Breast epithelium (tissue), 4 donors: ENCODE measurements around the gene MAST1. TPM values are rescaled to one million over a fixed set of nuclear protein-coding genes. Genes with fewer than 3 reads are reported as not detected.

Experiments
- DNase-seq, 2 donors: peaks; one replicate each; pipeline ENCODE4 v3.0.0-alpha.2; 2019; ENCODE audit warnings: low spot score in 2 of 2
- H3K27ac ChIP-seq, 2 donors: fragments of 200-600 bp; sonication (generic) in 1 of 2; one replicate each; pipeline ENCODE4 v1.5.1; 2016 to 2019; ENCODE audit warnings: mild to moderate bottlenecking in 1 of 2
- H3K27me3 ChIP-seq, 2 donors: fragments of 200-600 bp; sonication (generic) in 1 of 2; one replicate each; pipeline versions ENCODE4 v1.5.1 to v1.6.0; 2017 to 2019; ENCODE audit warnings: control low read depth in 1 of 2, mild to moderate bottlenecking in 1 of 2
- H3K36me3 ChIP-seq: fragments of 200-600 bp; one replicate; pipeline ENCODE4 v1.5.1; 2019
- H3K4me1 ChIP-seq, 2 donors: fragments of 200-600 bp; sonication (generic); one replicate each; pipeline ENCODE4 v1.5.1; 2016 to 2019; ENCODE audit warnings: control low read depth in 1 of 2
- H3K4me3 ChIP-seq, 3 donors: fragments of 200-600 bp; sonication (generic); 1 replicate in 2 of 3; 2 replicates in 1 of 3; pipeline ENCODE4 v1.5.1; 2016 to 2019; ENCODE audit warnings: mild to moderate bottlenecking in 3 of 3, moderate library complexity in 2 of 3
- H3K9me3 ChIP-seq, 2 donors: fragments of 200-600 bp; sonication (generic) in 1 of 2; one replicate each; pipeline ENCODE4 v1.5.1; 2016 to 2019; ENCODE audit warnings: control low read depth in 1 of 2
- POLR2A ChIP-seq: fragments of 450-650 bp; IDR thresholded peaks from one replicate; pipeline ENCODE4 v1.6.1; 2016; ENCODE audit warnings: antibody characterized with exemption, mild to moderate bottlenecking, moderate library complexity
- POLR2AphosphoS5 ChIP-seq, 3 donors: sonication (generic); formaldehyde crosslinking; IDR thresholded peaks; one replicate each; pipeline ENCODE4 v1.6.1; 2017; ENCODE audit warnings: antibody characterized with exemption in 3 of 3
- intact Hi-C: fragments of 100-400 bp; cut with DNase I; formaldehyde crosslinking; loops from one replicate; pipeline ENCODE4 v1.15.1; 2023; ENCODE audit warnings: low total_unique reads
- total RNA-seq, 3 donors: library from RNA; depleted of rRNA; stranded (reverse); fragments of >200 nt; gene quantifications; one replicate each; pipeline ENCODE4 v1.1.0, GENCODE V29; 2016
- TF ChIP-seq, protein P1 (sequence below), 3 donors: fragments of 450-650 bp; IDR thresholded peaks; one replicate each; pipeline ENCODE4 v1.5.1; 2016 to 2017; ENCODE audit warnings: antibody characterized with exemption in 3 of 3, mild to moderate bottlenecking in 3 of 3, moderate library complexity in 3 of 3

The MAST1 gene
- total RNA-seq, 3 donors from 2014 or later, result 0.88 TPM; not detected in 2

DNA sequence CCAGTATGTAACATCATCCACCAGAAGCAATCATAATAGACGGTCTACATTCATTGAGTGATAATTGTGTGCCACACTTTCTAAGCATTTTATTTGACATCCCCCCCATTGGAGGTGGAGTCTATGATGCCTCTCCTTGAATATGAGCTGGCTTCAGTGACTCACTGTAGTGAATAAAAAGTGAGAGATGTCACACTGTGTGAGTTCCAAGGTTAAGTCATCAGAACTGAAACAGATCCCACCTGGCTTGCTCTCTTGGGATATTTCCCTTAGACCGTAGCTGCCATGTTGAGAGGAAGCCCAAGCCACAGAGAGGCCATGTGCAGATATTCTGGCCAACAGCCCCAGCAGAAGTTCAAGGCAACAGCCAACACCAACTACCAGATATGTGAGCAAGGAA lies 16.6 kb upstream of the MAST1 start:
- Histone ChIP-seq H3K4me1 (no peaks in the 10 kb centered on the region), H3K9me3 (no peaks in the 10 kb centered on the region), H3K27ac (no peak overlapping the region), H3K36me3 (no peaks in the 10 kb centered on the region), H3K4me3 (no peak overlapping the region), H3K27me3 (peaks cover 5 to 32% of the 10 kb centered on the region in 2 donors)
- intact Hi-C loops, result no loop called here
- TF ChIP-seq POLR2AphosphoS5 (IDR thresholded peaks at IDR 0.05) (no peak), POLR2A (no peak)
- TF ChIP-seq, protein P1, sequence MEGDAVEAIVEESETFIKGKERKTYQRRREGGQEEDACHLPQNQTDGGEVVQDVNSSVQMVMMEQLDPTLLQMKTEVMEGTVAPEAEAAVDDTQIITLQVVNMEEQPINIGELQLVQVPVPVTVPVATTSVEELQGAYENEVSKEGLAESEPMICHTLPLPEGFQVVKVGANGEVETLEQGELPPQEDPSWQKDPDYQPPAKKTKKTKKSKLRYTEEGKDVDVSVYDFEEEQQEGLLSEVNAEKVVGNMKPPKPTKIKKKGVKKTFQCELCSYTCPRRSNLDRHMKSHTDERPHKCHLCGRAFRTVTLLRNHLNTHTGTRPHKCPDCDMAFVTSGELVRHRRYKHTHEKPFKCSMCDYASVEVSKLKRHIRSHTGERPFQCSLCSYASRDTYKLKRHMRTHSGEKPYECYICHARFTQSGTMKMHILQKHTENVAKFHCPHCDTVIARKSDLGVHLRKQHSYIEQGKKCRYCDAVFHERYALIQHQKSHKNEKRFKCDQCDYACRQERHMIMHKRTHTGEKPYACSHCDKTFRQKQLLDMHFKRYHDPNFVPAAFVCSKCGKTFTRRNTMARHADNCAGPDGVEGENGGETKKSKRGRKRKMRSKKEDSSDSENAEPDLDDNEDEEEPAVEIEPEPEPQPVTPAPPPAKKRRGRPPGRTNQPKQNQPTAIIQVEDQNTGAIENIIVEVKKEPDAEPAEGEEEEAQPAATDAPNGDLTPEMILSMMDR (IDR thresholded peaks at IDR 0.05), result no peak
- DNase-seq, result no peak

DNA sequence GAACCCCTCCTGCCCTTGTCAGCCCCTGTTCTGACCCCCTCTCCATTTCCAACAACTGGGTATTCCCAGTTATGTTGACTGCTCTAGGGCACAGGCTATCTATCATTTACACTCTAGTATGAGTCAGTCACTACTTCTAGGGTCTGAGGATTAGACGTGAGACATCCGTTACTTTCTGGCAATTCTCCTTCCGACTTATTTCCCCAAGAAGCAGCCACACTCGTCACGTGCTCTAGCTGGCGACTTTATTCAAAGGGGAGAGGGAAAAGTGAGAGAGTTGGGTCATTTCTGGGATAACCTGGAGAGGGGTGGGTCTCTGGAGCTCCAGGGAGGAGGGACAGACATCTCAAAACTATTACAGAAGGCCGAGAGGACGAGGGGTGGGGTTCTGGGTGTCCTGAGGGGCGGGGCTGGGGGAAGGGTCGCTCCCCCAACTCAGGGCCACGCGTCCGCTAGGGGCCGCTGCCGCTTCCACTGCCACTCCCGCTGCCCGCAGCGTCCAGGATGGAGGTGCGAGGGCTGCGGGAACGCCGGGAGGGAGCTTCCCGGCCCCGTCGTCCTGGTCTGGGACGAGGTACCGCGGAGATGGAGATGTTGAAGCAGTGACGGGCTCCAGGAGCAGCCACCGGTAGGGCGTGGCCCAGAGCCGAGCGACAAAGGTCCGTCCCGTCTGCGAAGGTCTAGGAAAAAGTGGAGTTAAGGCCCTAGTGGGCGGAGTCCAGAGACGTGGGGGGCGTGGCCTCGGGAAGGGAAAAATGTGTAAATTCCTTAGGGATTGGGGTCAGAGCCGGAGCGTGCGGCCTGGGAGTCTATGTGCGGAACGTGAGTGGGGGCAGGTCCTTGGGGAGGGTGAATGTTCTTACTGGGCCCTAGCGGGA lies 12.8 kb upstream of the MAST1 start:
- intact Hi-C loops, result no loop called here

DNA sequence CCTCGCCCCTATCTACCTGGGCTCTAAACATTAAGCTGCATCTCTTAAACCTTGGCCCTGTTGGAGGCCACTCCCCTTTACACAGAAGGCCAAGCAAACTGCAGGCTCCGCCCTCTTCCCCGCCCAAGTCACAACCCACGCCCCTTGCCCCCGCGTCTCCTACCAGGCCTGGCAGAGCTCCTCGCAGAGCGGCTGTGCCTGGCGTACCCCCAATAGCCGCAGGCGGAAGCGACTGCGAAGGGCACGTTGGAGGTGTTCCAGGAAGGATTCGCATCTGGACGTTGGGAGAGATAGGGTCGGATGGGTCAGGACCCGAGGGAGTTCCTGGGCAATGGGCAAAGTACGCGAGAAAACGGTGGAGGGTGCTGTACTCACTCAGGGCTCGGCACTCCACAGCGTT lies 9.8 kb upstream of the MAST1 start:
- H3K27me3 ChIP-seq, result peaks cover 5 to 80% of the 10 kb centered on the region in 2 donors

More for the DNA sequence above, 12.8 kb upstream of the MAST1 start:
- Histone ChIP-seq H3K27me3 (peaks cover 5 to 52% of the 10 kb centered on the region in 2 donors), H3K4me3 (peak overlapping the region in 1 of 3 donors; percentile 35), H3K4me1 (no peaks in the 10 kb centered on the region), H3K9me3 (no peaks in the 10 kb centered on the region), H3K27ac (no peak overlapping the region), H3K36me3 (no peaks in the 10 kb centered on the region)
- no peak for DNase-seq
- no peak for TF ChIP-seq POLR2AphosphoS5 (IDR thresholded peaks at IDR 0.05)
- TF ChIP-seq, protein P1 (IDR thresholded peaks at IDR 0.05), result no peak
- no peak for TF ChIP-seq POLR2A

DNA sequence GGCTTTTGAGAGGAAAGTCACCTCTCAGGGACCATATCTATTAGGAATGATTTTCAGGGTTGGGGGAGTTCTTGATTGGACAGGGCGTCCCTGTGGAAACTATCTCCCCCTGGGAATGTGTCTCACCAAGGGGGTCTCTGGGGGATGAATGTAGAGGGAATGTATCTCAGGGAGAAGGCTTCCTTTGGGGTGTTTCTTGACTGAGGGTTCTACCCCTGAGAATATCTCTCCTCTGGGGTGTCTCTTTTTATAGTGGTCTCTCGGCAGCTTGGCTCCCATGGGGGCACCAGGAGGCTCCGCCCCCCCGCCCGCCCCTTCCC lies 4.9 kb upstream of the MAST1 start:
- TF ChIP-seq POLR2AphosphoS5 (IDR thresholded peaks at IDR 0.05) (no peak), POLR2A (no peak)
- TF ChIP-seq, protein P1 (IDR thresholded peaks at IDR 0.05), result no peak
- Histone ChIP-seq H3K4me1 (peaks cover 5 to 6% of the 10 kb centered on the region in 2 donors), H3K9me3 (no peaks in the 10 kb centered on the region), H3K4me3 (peak overlapping the region in 2 of 3 donors; percentile 43 to 65), H3K36me3 (no peaks in the 10 kb centered on the region), H3K27me3 (peaks cover 14 to 91% of the 10 kb centered on the region in 2 donors), H3K27ac (no peak overlapping the region)
- no peak for DNase-seq
- intact Hi-C loops, result no loop called here

More for the DNA sequence above, 9.8 kb upstream of the MAST1 start:
- Histone ChIP-seq H3K9me3 (no peaks in the 10 kb centered on the region), H3K4me3 (no peak overlapping the region), H3K4me1 (peaks cover under 1 to 3% of the 10 kb centered on the region in 2 donors), H3K27ac (no peak overlapping the region), H3K36me3 (no peaks in the 10 kb centered on the region)
- intact Hi-C loops, result no loop called here
- TF ChIP-seq POLR2AphosphoS5 (IDR thresholded peaks at IDR 0.05) (no peak), POLR2A (no peak)
- TF ChIP-seq, protein P1 (IDR thresholded peaks at IDR 0.05), result no peak
- DNase-seq, result no peak
